Activated T-cell treated with anti-CD3 and anti-CD28 coated beads for 24 hours (primary cell): ENCODE data around the gene SNTB2.
A peak's percentile ranks its signal among the peaks of the same experiment; 100 is the strongest.

Experiments used
- DNase-seq: peaks from one replicate; pipeline ENCODE4 v3.0.0-alpha.2; 2020; ENCODE audit warnings: low read depth

Gene SNTB2

DNA sequence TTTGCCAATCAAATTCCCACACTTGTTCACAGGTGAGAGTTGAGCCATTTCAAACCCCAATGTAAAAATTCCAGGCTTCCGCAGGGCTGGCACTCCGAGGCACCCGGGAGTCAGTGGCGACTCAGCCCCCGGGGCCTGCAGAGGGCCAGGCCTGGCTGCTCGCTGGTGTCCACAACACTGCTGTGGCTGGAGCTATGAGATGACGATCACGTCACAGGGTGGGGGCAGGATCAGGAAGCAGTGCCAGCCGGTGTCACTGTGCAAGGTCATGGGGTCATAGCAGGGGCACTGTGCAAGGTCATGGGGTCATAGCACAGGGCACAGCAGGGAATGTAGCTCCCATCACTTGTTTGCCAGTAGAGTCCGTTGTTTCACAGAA, 131.9 kb downstream of the SNTB2 start:
- DNase-seq: no peak

- DNase-seq: no peak
Observed at GRCh38 chr16:69319381-69319780, 132.4 kb downstream of the SNTB2 start.

- no peak for DNase-seq
Observed at GRCh38 chr16:69319826-69320739, 133.1 kb downstream of the SNTB2 start.

GRCh38 chr16:69320740-69321073, 133.7 kb downstream of the SNTB2 start:
- no peak for DNase-seq

- DNase-seq: no peak
Observed at GRCh38 chr16:69321080-69321479, 134.1 kb downstream of the SNTB2 start.

DNA sequence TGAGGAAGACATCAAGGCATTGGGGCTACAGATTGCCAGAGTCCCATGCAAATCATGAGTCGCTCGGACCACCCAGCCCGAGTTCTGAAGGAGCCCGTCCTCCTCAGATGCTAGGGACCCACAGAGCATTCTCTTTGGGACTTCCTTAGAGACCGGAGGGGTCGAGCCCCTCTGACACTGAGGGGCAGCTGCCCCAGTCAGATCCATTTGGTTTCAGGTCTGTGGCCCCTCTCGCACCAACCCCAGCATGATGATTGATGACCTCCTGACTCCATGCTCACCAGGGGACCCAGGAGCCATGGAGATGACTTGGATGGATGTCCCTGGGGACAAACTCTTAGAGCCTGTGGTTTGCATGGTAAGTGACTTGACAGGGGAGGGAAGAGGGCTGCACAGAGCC, 135.4 kb downstream of the SNTB2 start:
- no peak for DNase-seq

- no peak for DNase-seq
Observed at GRCh38 chr16:69323415-69323814, 136.5 kb downstream of the SNTB2 start.

- DNase-seq: no peak
Observed at GRCh38 chr16:69324013-69324531, 137.1 kb downstream of the SNTB2 start.

- DNase-seq: no peak
Observed at GRCh38 chr16:69324585-69325253, 137.8 kb downstream of the SNTB2 start.

- DNase-seq: no peak
Observed at GRCh38 chr16:69325784-69326171, 138.8 kb downstream of the SNTB2 start.

GRCh38 chr16:69326172-69326873, 139.4 kb downstream of the SNTB2 start:
- DNase-seq: no peak

DNA sequence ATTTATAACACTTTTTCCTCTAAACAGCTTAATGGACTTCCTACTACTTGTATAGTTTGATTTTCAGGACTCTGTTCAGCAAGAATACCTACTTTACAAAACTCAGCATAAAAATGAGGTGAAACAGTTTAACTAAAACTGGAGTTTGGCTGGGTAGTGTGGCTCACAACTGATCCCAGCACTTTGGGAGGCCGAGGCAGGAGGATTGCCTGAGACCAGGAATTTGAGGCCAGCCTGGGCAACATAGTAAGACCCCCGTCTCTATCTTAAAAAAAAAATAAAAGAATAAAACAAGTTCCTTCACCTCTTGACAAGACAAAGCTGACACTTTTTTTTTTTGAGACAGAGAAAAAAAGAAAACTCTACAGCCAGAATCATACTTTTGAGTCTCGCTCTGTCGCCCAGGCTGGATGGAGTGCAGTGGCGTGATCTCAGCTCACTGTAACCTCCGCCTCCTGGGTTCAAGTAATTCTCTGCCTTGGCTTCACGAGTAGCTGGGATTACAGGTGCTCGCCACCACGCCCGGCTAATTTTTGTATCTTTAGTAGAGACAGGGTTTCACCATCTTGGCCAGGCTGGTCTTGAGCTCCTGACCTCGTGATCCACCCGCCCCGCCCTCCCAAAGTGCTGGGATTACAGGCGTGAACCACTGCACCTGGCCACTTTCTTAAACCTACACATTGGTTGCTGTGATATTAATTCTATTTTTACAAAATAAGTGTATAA, 140.8 kb downstream of the SNTB2 start:
- DNase-seq: no peak

DNA sequence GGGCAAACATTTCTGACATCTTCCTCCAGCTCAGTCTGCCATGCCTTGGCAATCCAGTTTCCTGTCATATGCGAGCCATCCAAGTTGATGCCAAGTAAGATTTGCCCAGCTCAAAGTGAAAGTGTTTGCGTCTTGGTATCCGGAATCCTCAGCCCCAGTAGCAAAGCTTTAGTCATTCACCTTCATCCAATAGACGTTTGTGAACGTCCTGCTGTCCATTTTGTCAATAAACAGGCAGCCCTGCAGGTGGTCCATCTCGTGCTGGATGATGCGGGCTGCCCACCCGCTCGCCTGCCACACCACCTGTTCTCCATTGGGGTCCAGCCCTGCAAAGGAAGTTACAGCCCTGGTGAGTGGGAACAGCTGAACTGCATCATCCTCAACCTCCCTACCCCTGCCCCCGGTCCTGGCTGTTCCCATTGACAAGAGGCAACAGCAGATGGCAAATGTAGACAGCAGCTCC, 141.9 kb downstream of the SNTB2 start:
- no peak for DNase-seq

GRCh38 chr16:69329369-69330285, 142.7 kb downstream of the SNTB2 start:
- DNase-seq: peak; percentile 26

DNA sequence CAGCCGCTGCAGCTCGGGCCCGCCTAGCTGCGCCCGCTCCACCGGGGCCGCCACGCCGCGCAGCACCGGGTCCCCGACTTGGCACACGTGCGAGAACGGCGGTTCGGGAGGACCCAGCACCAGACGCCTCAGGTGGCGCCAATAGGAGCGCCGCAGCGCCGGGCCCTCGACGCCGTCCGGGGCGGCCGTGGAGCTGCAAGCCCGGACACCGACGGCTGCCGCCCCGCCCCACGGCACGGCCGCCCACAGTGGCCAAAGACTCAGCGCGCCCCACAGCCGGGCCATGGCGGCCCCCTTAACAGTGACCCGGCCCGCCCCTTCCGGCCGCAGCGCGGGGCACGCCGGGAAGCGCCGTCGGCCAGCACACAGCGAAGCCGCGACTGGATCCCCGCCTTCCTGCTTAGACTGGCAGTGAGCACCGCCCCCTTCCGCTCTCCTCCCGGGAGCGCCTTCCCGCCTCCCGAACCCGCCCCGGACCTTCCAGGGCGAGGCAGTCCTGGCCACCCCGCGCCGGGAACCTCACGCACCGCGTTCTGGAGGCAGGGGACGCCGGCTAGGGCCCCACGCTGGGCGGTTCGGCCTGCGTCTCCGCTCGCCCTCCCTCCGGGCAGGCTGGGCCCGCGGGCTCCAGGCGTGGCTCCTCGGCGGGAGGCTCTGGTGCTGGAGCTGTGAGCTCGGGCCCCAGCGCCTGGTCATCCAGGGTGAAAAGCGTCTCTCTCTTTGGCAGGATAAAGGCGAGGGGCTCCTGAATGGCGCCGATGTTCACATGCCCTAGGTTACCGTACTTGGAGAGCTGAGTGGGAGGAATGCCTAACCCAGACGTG, 143.5 kb downstream of the SNTB2 start, which contains the start of gene PDF:
Gene PDF, minus strand, starts transcription at position 303 of the 824 bp plus-strand sequence. Its CDS starts 18 bp downstream, at position 285.
- peak; percentile 80 for DNase-seq

DNA sequence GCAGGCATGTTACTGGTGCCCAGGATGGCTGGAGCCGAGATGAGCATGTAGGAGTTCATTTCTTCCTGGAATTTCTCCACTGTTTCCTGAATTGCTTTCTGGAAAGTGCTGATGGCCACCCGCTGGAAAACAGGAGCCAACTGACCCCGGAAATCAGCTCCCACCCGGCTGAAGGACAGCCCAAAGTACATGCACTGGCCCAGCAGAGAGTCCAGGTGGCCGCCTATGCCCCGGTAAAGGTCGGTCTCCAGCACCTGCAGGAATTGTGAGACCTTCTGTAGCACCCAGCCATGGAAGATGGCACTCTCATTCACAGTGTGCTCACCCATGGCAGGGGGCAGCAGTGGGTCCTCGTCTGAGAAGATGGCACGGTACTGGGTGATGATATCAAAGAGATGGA, 147.7 kb downstream of the SNTB2 start:
- DNase-seq: no peak

GRCh38 chr16:69338557-69339288, 151.8 kb downstream of the SNTB2 start:
- no peak for DNase-seq

- DNase-seq: peak; percentile 91
Observed at GRCh38 chr16:69339289-69340094, 152.5 kb downstream of the SNTB2 start, which contains the start of the genes COG8 and NIP7. COG8 (minus strand) TSS chr16:69339564; CDS start chr16:69339552, 12 bp downstream. NIP7 (plus strand) TSS chr16:69339772; CDS start chr16:69339830, 58 bp downstream.
